K562 (cell line): ENCODE measurements around the gene COL9A3. TPM values are rescaled to one million over a fixed set of nuclear protein-coding genes. Genes with fewer than 3 reads are reported as not detected.
A peak's percentile ranks its signal among the peaks of the same experiment; 100 is the strongest.

Experiments used
- ATAC-seq: fragments of 200-7000 bp; cut with Tn5 transposase; 3 replicates; pipeline ENCODE4 v1.9.1; 2020; ENCODE audit warnings: moderate library complexity
- BruUV-seq: library from RNA; stranded (reverse); fragments of 400-500 nt; replicated peaks from 2 replicates; lab custom pipeline; 2021; lab: Mats Ljungman, UMichigan
- CTCF ChIA-PET: fragments of 300-600 bp; formaldehyde crosslinking; extraction: SDS; loops from one replicate; lab custom pipeline; 2021; ENCODE audit warnings: low intra/inter-chr PET ratio; lab: Yijun Ruan, JAX
- POLR2A ChIA-PET: fragments of 300-600, 350-650 bp; sonication (Branson Sonifier 250); formaldehyde crosslinking; extraction: SDS; loops from one replicate; lab custom pipeline; 2021; ENCODE audit warnings: antibody characterized with exemption, inconsistent platforms; lab: Yijun Ruan, JAX
- DNase-seq, 4 experiments: peaks; one replicate each; pipeline versions ENCODE4 v3.0.0 to v3.0.0-alpha.2; 2011 to 2018; ENCODE audit warnings: low spot score in 3 of 4, mixed read lengths in 3 of 4; ENCODE audit errors: extremely low read depth in 1 of 4
- FAIRE-seq: peaks from 2 replicates; lab custom pipeline; 2011; peaks lifted over from hg19 to GRCh38; lab: Jason Lieb, UNC
- H2AFZ ChIP-seq: 2 replicates; pipeline ENCODE4 v1.6.0; 2011; ENCODE audit warnings: low read depth, low read length, control low read depth, inconsistent platforms
- H3K27ac ChIP-seq: fragments of 200-600 bp; 3 replicates; pipeline ENCODE4 v1.8.0; 2011; ENCODE audit warnings: low read depth, mild to moderate bottlenecking, control low read depth, inconsistent platforms, low read length, moderate library complexity, mixed read lengths; ENCODE audit errors: extremely low read depth
- H3K27me3 ChIP-seq, 2 experiments: fragments of 300-600 bp in 1 of 2; 2 replicates in 1 of 2; 3 replicates in 1 of 2; pipeline versions ENCODE4 v1.6.0 to v1.8.0; 2011; ENCODE audit warnings: inconsistent platforms in 2 of 2, low read length in 2 of 2, mild to moderate bottlenecking in 1 of 2, mixed read lengths in 1 of 2, moderate library complexity in 1 of 2; ENCODE audit not compliant: control insufficient read depth in 2 of 2, insufficient read depth in 2 of 2
- H3K36me3 ChIP-seq: fragments of 300-600 bp; 3 replicates; pipeline ENCODE4 v1.8.0; 2011; ENCODE audit warnings: mild to moderate bottlenecking, low read length, inconsistent platforms; ENCODE audit not compliant: control insufficient read depth, insufficient read depth
- H3K4me1 ChIP-seq, 2 experiments: fragments of 200-600 bp in 1 of 2; replicated peaks in 1 of 2; 2 replicates in 1 of 2; 3 replicates in 1 of 2; pipeline versions ENCODE4 v1.5.1 to v1.8.0; 2011; ENCODE audit warnings: inconsistent platforms in 2 of 2, low read length in 2 of 2, mild to moderate bottlenecking in 1 of 2, mixed read lengths in 1 of 2, moderate library complexity in 1 of 2; ENCODE audit not compliant: control insufficient read depth in 2 of 2, insufficient read depth in 2 of 2
- H3K4me2 ChIP-seq: 2 replicates; pipeline ENCODE4 v1.6.1; 2011; ENCODE audit warnings: low read length, control low read depth, inconsistent platforms, mixed read lengths; ENCODE audit not compliant: insufficient read depth
- H3K4me3 ChIP-seq: fragments of 200-600 bp; sonication (generic), shearing (Covaris generic); 2 replicates; pipeline ENCODE4 v1.5.1; 2016; ENCODE audit warnings: control low read depth, inconsistent platforms
- H3K79me2 ChIP-seq: fragments of 200-600 bp; 3 replicates; pipeline ENCODE4 v1.8.0; 2011; ENCODE audit warnings: low read length, inconsistent platforms; ENCODE audit not compliant: control insufficient read depth, insufficient read depth
- H3K9ac ChIP-seq, 2 experiments: 2 replicates each; pipeline versions ENCODE4 v1.6.0 to v1.6.1; 2011; ENCODE audit warnings: low read depth in 2 of 2, low read length in 2 of 2, control low read depth in 1 of 2, inconsistent platforms in 1 of 2, mild to moderate bottlenecking in 1 of 2, mixed read lengths in 1 of 2; ENCODE audit not compliant: insufficient read depth in 1 of 2
- H3K9me1 ChIP-seq: one replicate; pipeline ENCODE4 v1.6.0; 2011; ENCODE audit warnings: inconsistent platforms, mild to moderate bottlenecking, low read length, moderate library complexity; ENCODE audit not compliant: control insufficient read depth, insufficient read depth
- H3K9me3 ChIP-seq: replicated peaks from 2 replicates; pipeline ENCODE4 v1.5.1; 2011; ENCODE audit warnings: low read depth, low read length, inconsistent platforms; ENCODE audit not compliant: control insufficient read depth, insufficient read depth
- H4K20me1 ChIP-seq: replicated peaks from 2 replicates; pipeline ENCODE4 v1.6.1; 2011; ENCODE audit warnings: low read length, inconsistent platforms, mixed read lengths; ENCODE audit not compliant: control insufficient read depth, insufficient read depth
- KDM4B ChIP-seq, 2 experiments: fragments of 450-650 bp in 1 of 2; sonication (generic) in 1 of 2; IDR thresholded peaks; 2 replicates each; pipeline ENCODE4 v1.6.1; 2016 to 2017; ENCODE audit warnings: borderline replicate concordance in 2 of 2, antibody characterized with exemption in 1 of 2, low read depth in 1 of 2, mild to moderate bottlenecking in 1 of 2
- MLX ChIP-seq, 2 experiments: fragments of 450-650 bp in 1 of 2; sonication (generic) in 1 of 2; formaldehyde crosslinking; conservative IDR thresholded peaks; 2 replicates each; pipeline versions ENCODE4 v1.4.0 to v1.8.1; 2020 to 2022; ENCODE audit warnings: mild to moderate bottlenecking in 1 of 2, missing genetic modification reagents in 1 of 2
- MXD1 ChIP-seq: fragments of 250-450 bp; sonication (Bioruptor Pico); IDR thresholded peaks from 2 replicates; pipeline ENCODE4 v1.8.0; 2021; ENCODE audit warnings: borderline replicate concordance, mild to moderate bottlenecking, moderate library complexity; ENCODE audit not compliant: poor library complexity, severe bottlenecking
- POLR2G ChIP-seq: fragments of 200-400 bp; formaldehyde crosslinking; IDR thresholded peaks from 2 replicates; pipeline ENCODE4 v1.6.1; 2017; ENCODE audit warnings: low read depth, mild to moderate bottlenecking, antibody characterized with exemption, low read length, moderate library complexity
- RBFOX2 ChIP-seq: fragments of 200-400 bp; formaldehyde crosslinking; IDR thresholded peaks from 2 replicates; pipeline ENCODE4 v1.6.1; 2017; ENCODE audit warnings: low read depth, mild to moderate bottlenecking, low read length, moderate library complexity
- TAF7 ChIP-seq: fragments of 450-650 bp; IDR thresholded peaks from 2 replicates; pipeline ENCODE4 v1.6.1; 2016; ENCODE audit warnings: missing genetic modification characterization, missing compliant biosample characterization
- ZNF830 ChIP-seq: fragments of 250-450 bp; sonication (Bioruptor Pico); IDR thresholded peaks from 2 replicates; pipeline ENCODE4 v1.5.0; 2021; ENCODE audit warnings: mild to moderate bottlenecking
- WGBS: fragments of 100-300 bp; shearing (Covaris generic); methylation state at CpG from one replicate; pipeline ENCODE4 v1.1.6; 2016; ENCODE audit warnings: low coverage, mixed read lengths; ENCODE audit not compliant: insufficient coverage; ENCODE audit errors: missing lambda C conversion rate; 5-methylcytosine and 5-hydroxymethylcytosine counted together
- in situ Hi-C: fragments of 300-500 bp; cut with MboI; formaldehyde crosslinking; loops from 4 replicates; pipeline ENCODE4 v1.15.0; 2018; ENCODE audit warnings: inconsistent platforms, mixed read lengths
- intact Hi-C: fragments of 100-400 bp; cut with micrococcal nuclease; formaldehyde crosslinking; loops from 2 replicates; pipeline ENCODE4 v1.14.2; 2022
- polyA plus RNA-seq, 8 experiments: library from polyadenylated mRNA; depleted of rRNA in 4 of 8; stranded (reverse) in 5 of 8; unstranded in 3 of 8; fragments of >200 nt; fragmentation: Nextera tagmentation in 2 of 8; fragmentation: Illumina TruSeq in 1 of 8; extraction: Ambion mirVana in 2 of 8; extraction: Trizol in 1 of 8; gene quantifications; 2 replicates each; pipeline versions ENCODE4 v1.2.1 to v1.2.3, GENCODE V29; 2011 to 2014; ENCODE audit warnings: inconsistent platforms in 1 of 8, missing spikeins in 1 of 8
- total RNA-seq, 7 experiments: library from RNA; depleted of rRNA in 6 of 7; stranded (reverse); fragments of >200 nt in 6 of 7; fragmentation: Illumina TruSeq in 2 of 7; extraction: Trizol in 2 of 7; gene quantifications; 2 replicates each; pipeline versions ENCODE4 v1.2.1 to v1.2.3, GENCODE V29; 2011 to 2021; ENCODE audit warnings: low replicate concordance in 1 of 7

Gene COL9A3
- total and polyA plus RNA-seq, 9 of the 15 experiments (the other 6 are each of a cell fraction or from before 2014, with no cell fraction given): 0.14 to 3.6 (median 0.88) TPM; not detected in 1

GRCh38 chr20:62772103-62772611, 44.7 kb upstream of the COL9A3 start:
- no peak for FAIRE-seq
- intact Hi-C loops: no loop called here
- peaks cover 0 to 5% of the 10 kb centered on the region in 2 experiments; a peak in 2 of 5 replicates for H3K27me3 ChIP-seq

More at GRCh38 chr20:62772103-62772611, 44.7 kb upstream of the COL9A3 start:
- Histone ChIP-seq H3K9me1 (peaks cover 4% of the 10 kb centered on the region), H3K4me1 (peaks cover 20 to 73% of the 10 kb centered on the region in 2 experiments), H3K4me2 (no peak overlapping the region), H3K4me3 (no peak overlapping the region), H3K9ac (peak overlapping the region in 1 of 2 experiments; percentile 36; a peak in 1 of 4 replicates), H3K36me3 (no peaks in the 10 kb centered on the region), H4K20me1 (peaks cover 21% of the 10 kb centered on the region; the same call in 1 of the 2 replicates), H3K79me2 (peaks cover 5% of the 10 kb centered on the region; the same call in 2 of the 3 replicates), H3K27ac (no peak overlapping the region), H2AFZ (no peak overlapping the region), H3K9me3 (no peaks in the 10 kb centered on the region)
- ChIA-PET POLR2A (no interaction called here), CTCF (no interaction called here)
- 68% methylated on average over 23 of the region's 23 CpGs for WGBS
- no peak for DNase-seq
- no TSS peak for BruUV-seq
- no peak for ATAC-seq
- TF ChIP-seq POLR2G (peak; percentile 64), MLX (CRISPR knock-in tag; conservative IDR thresholded peaks at IDR 0.05) (no peak), RBFOX2 (peak; percentile 56), TAF7 (tag) (no peak), ZNF830 (CRISPR knock-in tag) (no peak), KDM4B (IDR thresholded peaks at IDR 0.05; ENCODE audit: borderline replicate concordance in 2 of 2, low read depth in 1 of 2) (no peak), MXD1 (CRISPR knock-in tag) (no peak)
- in situ Hi-C loops: no loop called here
